HG02970 (cell line): Measurements from ENCODE around the gene LPIN3.

Experiments used
- ATAC-seq: cut with Tn5 transposase; IDR thresholded peaks from one replicate; pipeline ENCODE4 v1.9.1; 2021; ENCODE audit warnings: mild to moderate bottlenecking, moderate library complexity, moderate number of reproducible peaks; ENCODE audit not compliant: unreplicated experiment, low FRiP score

The LPIN3 gene

GRCh38 chr20:41348430-41349172, 8.0 kb downstream of the LPIN3 start:
- no peak for ATAC-seq

- ATAC-seq = no peak
Observed at GRCh38 chr20:41349266-41349665, 8.6 kb downstream of the LPIN3 start.

- ATAC-seq = no peak
Observed at GRCh38 chr20:41349943-41350342, 9.3 kb downstream of the LPIN3 start.

- no peak for ATAC-seq
Observed at GRCh38 chr20:41350408-41350962, 9.9 kb downstream of the LPIN3 start.

- ATAC-seq = no peak
Observed at GRCh38 chr20:41352106-41352505, 11.5 kb downstream of the LPIN3 start.

GRCh38 chr20:41352666-41353065, 12.0 kb downstream of the LPIN3 start:
- no peak for ATAC-seq

- no peak for ATAC-seq
Observed at GRCh38 chr20:41353530-41353929, 12.9 kb downstream of the LPIN3 start.

GRCh38 chr20:41355192-41355591, 14.6 kb downstream of the LPIN3 start:
- ATAC-seq = no peak

GRCh38 chr20:41355598-41356203, 15.1 kb downstream of the LPIN3 start:
- no peak for ATAC-seq

- ATAC-seq = no peak
Observed at GRCh38 chr20:41356951-41357350, 16.3 kb downstream of the LPIN3 start.

GRCh38 chr20:41357424-41358163, 17.0 kb downstream of the LPIN3 start:
- no peak for ATAC-seq

- ATAC-seq = no peak
Observed at GRCh38 chr20:41358230-41358629, 17.6 kb downstream of the LPIN3 start.

- no peak for ATAC-seq
Observed at GRCh38 chr20:41358717-41359116, 18.1 kb downstream of the LPIN3 start.

- ATAC-seq = no peak
Observed at GRCh38 chr20:41359541-41360011, 19.0 kb downstream of the LPIN3 start.

GRCh38 chr20:41360831-41361756, 20.5 kb downstream of the LPIN3 start:
- no peak for ATAC-seq

GRCh38 chr20:41361757-41362747, 21.4 kb downstream of the LPIN3 start:
- no peak for ATAC-seq

GRCh38 chr20:41362748-41363140, 22.1 kb downstream of the LPIN3 start:
- no peak for ATAC-seq

GRCh38 chr20:41363601-41364000, 23.0 kb downstream of the LPIN3 start:
- no peak for ATAC-seq
